ENCODE data around the gene LCE7A.

Gene LCE7A

DNA sequence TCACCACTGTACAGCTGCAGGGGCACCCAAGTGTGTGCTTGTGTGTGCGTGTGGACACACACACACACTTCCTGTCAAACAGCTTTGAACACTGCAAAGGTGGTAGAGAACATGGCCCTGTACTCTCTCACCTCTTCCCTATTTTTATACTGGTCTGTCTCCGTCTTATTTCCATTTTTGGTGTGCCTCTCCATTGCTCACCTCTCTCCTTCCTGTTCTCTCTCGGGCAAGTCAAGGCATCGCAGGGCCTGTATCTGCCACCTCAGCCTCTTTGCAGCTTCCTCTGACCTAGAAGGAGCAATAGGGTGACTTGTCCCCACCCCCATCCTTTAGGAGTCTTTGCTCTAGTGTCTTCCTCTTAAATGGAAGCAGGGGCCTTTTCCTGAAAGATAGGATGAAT is 20.5 kb downstream of the LCE7A start:
- DNase-seq (ENCODE audit: low read depth): no peak

DNA sequence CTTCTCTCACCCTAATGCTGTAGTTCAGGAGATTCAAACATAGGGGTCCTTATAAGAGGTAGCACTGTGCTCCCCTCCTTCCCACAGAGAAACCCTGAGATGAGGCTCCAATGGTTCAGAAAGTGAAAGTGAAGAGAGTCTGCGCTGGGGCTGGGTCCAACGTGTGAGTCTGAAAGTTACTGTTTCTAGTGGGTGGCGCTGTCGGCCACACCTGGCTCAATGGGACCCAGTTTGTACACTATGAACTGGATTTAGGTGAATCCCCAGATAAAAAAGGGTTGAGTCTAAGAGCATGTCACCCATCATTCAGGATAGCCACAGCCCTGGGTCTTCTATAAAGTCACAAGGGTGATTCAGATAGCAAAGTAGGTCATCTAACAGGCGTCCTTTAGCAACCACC is 21.1 kb downstream of the LCE7A start:
- no peak for DNase-seq (ENCODE audit: low read depth)

DNA sequence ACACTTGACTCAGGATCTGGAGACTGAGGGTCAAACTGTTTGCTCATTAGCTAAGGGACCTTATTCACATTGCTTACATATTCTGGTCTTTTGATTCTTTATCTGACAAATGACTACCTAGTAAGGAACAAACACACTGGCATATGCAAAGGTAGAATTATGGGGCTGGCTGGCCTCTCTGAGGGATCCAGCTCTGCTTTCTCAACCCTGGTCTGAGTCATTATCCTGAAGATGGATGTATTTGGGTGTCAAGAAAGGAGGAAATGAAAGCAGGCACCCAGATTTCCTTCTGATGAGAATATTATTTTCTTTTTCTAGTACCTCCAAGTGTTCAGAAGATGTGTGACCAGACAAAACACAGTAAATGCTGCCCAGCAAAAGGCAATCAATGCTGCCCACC is 24.3 kb downstream of the LCE7A start:
- no peak for DNase-seq (ENCODE audit: low read depth)

DNA sequence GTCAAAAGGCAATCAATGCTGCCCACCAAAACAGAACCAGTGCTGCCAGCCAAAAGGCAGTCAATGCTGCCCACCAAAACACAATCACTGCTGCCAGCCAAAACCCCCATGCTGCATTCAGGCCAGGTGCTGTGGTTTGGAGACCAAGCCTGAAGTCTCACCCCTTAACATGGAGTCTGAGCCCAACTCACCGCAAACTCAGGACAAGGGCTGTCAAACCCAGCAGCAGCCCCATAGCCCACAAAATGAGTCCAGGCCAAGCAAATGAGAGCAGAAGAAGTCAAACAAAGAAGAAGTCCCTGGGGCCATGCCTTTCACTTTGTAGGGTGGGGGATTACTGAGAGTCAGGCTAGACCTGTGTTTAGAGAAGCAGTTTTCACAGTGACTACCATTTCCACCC is 24.7 kb downstream of the LCE7A start:
- DNase-seq (ENCODE audit: low read depth): no peak

DNA sequence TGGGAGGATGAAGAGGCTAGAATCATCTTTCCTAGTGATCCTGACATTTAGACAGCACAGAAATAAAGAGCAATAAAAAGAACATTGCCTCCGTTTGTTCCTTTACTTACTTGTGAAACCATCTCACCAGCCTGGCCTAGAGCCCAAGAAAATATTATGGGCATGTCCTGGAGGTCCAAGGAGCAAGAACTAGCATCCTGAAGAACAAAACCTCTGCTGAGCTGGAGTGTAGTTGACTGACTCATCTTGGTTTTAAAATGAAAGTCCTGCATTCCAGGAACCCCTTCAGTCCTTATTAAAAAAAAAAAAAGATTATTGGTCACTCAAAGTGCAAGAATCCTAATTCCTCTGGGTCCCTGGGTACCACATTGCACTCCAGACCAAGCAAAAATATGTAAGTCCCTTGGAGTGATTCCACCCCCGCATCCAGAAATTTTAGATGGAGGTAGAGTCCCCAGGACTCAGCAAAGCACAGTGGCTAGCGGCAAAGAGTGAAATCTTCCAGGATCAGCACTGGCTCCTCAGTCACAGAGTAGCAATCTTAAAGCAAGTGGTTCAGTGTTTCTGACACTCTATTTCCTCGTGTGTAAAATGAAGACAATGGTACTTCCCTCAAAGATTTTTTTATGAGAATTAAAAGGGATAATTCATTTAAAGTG is 25.3 kb downstream of the LCE7A start:
- DNase-seq (ENCODE audit: low read depth): peak; percentile 66

DNA sequence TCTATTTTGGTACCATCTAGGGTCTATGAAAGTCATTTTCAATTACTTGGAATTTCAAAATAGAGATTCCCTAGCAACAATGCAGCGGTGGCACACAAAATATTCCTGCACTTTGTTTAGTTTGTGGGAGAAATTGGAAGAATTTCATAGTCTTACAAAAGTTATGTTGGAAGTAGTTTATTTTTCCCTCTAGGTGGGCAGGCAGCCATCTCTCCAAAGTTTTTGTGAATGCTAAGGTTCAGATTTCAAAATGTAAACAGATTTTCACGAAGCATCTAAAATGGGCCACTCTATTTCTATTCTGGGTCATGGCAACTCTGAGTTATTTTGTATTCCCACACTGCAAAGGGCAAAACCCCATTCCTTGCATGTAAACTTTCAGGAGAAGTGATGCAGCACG is 26.3 kb downstream of the LCE7A start:
- DNase-seq (ENCODE audit: low read depth): peak; percentile 51

DNA sequence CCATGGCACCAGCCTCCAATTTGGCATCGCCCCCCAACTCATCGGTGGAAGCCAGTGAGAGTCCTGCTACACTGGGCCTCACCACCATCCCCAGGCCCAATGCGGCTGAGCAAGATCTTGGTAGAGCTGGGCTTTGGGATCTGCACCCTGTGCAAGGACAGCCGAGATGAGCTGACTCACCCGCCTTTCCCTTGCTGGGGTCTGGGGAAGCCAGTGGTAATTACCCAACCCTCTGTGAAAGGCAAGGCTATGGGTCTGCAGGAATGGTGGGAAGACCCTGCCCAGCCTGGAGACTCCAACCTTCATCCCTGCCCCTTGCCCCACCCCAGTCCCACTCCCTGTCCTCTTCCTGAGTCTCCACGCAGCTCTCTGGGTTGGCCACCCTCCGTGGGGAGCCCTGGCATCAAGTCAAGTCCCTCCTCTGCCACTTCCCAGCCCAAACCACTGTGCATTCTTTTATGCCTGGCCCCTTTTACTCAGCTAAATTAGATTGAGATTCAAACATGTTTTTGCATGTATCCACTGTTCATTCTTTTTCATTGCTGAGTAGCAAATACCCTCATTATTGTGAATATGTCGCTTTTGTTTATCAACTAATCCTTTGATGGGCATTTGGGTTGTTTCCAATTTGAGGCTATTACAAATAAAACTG is 27.1 kb downstream of the LCE7A start:
- DNase-seq (ENCODE audit: low read depth): no peak

DNA sequence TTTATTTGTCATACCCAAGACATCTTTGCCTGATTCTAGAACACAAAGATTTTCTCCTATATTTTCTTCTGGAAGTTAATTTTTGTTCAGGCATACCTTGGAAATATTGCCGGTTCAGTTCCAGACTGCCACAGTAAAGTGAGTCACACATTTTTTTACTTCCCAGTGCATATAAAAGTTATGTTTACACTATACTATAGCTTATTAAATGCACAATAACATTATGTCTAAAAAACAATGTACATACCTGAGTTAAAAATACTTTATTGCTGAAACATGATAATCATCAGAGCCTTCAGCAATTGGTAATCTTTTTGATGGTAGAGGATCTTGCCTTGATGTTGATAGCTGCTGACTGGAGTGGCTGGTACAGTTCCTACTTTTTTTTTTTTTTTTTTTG is 28.3 kb downstream of the LCE7A start:
- DNase-seq (ENCODE audit: low read depth): no peak

DNA sequence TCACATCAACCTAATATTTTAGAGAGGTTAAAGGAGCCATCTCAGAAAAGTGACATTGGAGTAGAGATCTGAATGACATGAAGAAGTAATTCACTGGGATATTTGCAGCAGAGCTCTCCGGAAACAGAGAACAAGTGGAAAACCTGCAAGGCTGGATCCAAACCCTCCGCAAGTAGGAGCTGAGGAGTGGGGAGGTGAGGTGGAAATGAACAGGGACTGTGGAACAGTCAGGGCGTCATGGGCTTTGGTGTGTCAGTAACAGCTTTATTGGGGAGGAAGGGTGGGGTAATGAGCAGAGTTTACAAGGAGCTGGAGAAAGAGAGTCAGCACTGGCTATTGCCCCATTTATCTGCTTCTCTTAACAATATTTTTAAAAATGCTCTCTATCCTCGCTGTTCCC is 39.2 kb downstream of the LCE7A start:
- DNase-seq (ENCODE audit: low read depth): no peak

DNA sequence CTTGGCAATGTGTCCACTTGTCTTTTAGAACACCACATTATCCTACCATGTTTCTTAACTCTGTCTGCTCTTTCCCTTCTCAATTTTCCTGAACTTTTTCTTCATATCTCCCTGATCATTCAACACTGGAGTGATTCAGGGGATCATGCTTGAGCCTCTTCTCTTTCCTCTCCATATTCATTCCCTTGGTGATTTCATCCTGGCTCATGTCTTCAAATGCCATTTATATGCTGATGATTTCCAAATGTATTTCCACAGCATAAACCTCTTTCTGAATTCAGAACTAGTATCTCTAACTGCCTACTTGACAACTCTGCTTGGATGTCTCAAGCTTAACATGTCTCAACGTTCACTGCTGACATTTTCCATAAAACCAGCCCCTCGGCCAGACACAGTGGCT is 40.1 kb downstream of the LCE7A start:
- DNase-seq (ENCODE audit: low read depth): no peak

DNA sequence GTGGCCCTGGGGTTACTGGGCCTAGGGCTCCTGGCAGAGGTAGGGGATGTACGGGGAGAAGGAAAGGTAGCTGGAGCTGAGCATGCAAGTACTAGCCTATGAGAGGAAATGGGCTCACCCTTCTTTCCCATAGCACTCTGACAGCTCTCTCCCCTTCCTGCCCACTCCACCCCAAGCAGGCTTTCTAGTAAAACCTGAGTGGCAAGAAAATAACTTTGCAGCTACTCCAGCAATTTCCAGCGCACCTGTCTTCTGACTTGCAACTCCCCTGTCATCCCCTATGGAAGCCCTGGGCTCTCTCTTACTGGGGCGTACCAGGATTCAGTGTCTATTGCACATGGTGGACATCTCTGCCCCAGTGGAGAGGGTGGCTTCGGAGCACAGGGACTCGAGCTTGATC is 41.8 kb downstream of the LCE7A start:
- DNase-seq (ENCODE audit: low read depth): no peak

DNA sequence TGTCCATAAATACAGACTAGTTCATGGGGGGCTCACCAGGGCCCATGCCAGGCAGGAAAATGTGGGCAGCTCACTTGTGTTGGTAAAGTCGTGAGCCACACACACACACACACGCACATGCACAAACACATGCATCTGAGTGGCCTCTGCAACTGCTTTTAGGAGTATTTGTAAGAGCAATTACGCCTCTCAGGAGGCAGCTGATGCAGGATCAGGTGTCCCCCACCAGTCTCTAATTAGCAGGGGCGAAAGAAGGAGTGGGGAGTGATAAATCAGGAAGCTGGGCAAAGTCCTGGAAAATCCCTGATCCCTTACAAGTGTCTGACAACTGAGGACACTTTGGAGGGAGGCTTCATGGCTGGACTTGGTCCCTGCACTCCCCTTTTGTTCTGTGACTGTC is 42.8 kb downstream of the LCE7A start:
- DNase-seq (ENCODE audit: low read depth): no peak

DNA sequence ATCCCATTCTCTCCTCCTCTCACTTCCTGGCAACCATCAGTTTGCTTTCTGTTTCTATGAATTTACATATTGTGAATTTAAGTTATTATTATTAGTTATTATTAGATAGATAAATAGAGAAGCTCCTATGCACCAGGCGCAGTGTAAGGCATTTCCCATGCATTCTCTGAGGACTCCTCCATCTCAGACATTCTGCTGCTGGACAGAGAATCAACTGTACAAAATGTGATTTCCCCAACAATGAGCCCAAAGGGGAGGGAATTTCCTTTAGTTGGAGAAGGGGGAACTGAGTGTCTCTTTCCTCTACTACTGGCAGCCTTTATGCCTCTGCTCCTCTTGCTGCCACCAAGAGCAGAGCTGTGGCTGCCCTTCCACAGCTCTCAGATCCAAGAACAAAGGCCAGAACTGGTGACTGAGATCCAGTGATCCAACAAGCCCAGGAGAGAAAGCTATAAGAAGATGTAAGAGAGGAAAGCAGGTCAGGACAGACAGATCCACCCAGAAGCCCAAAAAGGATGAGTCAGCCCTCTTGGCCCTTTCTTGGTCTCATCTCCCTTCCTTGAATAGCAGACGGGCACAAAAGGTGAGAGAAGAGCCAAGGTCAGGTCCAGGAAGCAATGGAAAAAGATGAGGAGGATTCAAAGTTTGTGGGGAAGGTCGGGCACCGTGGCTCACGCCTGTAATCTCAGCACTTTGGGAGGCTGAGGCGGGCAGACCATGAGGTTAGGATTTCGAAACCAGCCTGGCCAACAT is 45.1 kb downstream of the LCE7A start:
- no peak for DNase-seq (ENCODE audit: low read depth)

DNA sequence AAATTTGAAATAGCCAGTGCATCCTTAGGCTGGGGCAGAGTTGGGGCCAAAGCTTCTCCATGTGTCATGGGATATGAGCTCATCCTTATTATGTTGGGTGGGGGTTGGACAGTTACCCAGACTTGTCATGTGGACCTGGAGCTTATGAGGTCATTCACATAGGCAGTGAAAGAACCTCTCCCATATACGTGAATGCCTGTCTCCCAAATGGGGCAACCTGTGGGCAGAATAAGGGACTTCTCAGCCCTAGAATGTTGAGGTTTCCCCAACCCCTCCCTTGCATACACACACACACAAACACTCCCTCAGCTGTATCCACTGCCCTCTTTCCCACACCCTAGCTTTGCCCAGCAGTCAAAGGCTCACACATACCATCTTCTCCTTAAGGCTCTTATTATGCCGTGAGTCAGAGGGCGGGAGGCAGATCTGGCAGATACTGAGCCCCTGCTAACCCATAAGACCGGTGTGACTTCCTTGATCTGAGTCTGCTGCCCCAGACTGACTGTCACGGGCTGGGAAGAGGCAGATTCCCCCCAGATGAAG is 46.3 kb downstream of the LCE7A start:
- DNase-seq (ENCODE audit: low read depth): no peak

DNA sequence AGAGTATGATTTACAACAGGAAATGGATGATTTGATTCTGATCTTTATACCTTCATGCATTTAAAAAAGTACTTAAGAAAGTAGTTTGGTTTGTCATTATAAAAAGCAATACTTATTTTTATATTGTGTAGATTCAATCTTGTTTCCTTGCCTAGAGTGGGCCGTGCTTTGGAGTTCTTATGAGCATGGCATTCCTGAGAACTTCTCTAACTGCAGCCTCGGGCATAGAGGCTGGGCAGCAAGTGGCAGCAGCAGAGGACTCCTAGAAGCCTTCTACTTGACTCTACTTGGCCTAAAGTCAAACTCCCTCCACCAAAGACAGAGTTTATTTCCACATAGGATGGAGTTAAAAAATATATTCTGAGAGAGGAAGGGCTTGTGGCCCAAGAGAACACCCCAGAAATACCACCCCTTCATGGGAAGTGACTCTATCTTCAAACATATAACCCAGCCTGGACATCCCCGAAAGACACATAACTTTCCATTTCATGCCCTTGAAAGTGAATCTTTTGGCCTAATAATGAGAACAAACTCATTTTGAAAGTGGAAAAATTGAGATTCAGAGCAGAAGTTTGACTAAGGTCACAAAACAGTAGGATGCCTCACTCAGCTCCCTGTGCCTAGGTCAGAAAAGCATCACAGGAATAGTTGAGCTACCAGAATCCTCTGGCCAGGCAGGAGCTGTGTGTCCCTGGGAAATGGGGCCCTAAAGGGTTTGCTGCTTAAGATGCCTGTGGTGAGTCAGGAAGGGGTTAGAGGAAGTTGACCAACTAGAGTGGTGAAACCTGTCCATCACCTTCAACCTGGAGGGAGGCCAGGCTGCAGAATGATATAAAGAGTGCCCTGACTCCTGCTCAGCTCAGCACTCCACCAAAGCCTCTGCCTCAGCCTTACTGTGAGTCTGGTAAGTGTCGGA is 48.1 kb downstream of the LCE7A start, which contains the start of gene IVL:
Gene IVL (plus strand): TSS at position 861 of the 916 bp plus-strand sequence. CDS start 1,252 bp downstream, outside the sequence.
- no peak for DNase-seq (ENCODE audit: low read depth)

DNA sequence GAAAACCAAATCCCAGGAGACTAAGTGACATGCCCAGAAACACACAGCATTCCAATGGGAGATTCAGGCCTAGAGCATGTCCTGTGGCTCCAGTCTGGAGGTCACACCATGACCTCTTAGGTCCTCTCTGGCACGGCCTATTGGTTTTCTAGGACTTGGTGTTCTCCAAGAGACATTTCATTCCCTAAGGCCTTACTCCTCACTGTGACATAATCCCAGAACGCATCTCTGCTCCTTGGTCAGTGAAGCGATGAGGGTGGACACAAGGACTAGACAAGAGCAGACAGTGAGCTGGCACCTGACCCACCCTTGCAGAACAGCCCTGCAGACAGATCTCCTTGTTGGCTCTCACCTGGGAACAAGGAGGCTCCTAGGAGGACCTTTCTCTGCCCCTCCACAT is 49.4 kb downstream of the LCE7A start:
- DNase-seq (ENCODE audit: low read depth): no peak
